GF-D8 (cell line): ENCODE measurements around the gene GTF3C1.
A peak's percentile ranks its signal among the peaks of the same experiment; 100 is the strongest.
"Not testable (repeated sequence)": the region's sequence is repeated elsewhere in the genome, so short reads cannot be mapped to it uniquely, and the experiment has no call there.

Experiments
- DNase-seq: peaks from one replicate; lab custom pipeline; 2025; lab: John Stamatoyannopoulos, UW

Gene GTF3C1

GRCh38 chr16:27445502-27446175 is 104.1 kb downstream of the GTF3C1 start:
- no peak for DNase-seq

- DNase-seq: no peak
Measured at GRCh38 chr16:27444470-27444869, 105.2 kb downstream of the GTF3C1 start.

- DNase-seq: no peak
Measured at GRCh38 chr16:27444015-27444414, 105.7 kb downstream of the GTF3C1 start.

GRCh38 chr16:27441998-27442397 is 107.7 kb downstream of the GTF3C1 start:
- no peak for DNase-seq

DNA sequence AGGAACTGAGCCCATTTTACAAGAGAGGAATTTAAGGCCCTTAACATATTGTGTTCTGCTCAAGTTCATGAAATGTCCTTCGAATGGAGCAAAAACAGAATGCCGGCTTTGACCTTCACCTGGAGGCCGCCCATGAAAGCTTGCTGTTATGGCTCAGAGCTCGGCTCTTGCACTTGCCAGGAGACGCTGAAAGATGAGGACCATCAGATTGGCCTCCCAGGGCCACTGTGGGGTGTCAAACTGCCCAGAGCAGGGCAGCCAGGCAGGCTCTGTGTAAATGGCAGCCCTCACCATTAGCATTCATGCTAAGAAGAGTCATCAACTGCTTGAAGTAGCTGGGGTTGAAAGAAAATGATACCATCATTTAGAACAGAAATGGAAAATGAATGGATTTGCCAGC is 108.4 kb downstream of the GTF3C1 start:
- DNase-seq: no peak

GRCh38 chr16:27439271-27440018 is 110.3 kb downstream of the GTF3C1 start:
- no peak for DNase-seq

- no peak for DNase-seq
Measured at GRCh38 chr16:27437946-27438345, 111.8 kb downstream of the GTF3C1 start.

GRCh38 chr16:27436921-27437650 is 112.6 kb downstream of the GTF3C1 start:
- DNase-seq: no peak

DNA sequence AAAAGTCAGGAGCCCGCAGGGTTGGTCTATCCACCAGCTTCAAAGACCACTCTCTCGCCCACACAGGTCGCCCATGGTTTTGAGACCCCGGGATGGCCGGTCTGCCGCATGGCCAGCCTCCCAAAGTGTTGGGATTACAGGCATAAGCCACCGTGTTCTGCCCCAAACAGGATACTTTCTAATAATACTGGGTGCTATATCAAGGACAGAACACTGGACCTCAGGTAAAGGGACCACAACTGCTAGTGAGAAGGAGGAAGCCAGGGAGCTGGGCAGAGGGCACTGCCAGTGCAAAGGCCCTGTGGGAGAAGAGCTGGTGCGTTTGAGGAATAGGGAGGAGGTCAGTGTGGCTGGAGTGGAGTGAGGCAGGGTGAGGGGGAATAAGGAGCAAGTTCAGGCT is 113.6 kb downstream of the GTF3C1 start:
- DNase-seq: no peak

GRCh38 chr16:27435146-27435545 is 114.6 kb downstream of the GTF3C1 start:
- not testable (repeated sequence) for DNase-seq

DNA sequence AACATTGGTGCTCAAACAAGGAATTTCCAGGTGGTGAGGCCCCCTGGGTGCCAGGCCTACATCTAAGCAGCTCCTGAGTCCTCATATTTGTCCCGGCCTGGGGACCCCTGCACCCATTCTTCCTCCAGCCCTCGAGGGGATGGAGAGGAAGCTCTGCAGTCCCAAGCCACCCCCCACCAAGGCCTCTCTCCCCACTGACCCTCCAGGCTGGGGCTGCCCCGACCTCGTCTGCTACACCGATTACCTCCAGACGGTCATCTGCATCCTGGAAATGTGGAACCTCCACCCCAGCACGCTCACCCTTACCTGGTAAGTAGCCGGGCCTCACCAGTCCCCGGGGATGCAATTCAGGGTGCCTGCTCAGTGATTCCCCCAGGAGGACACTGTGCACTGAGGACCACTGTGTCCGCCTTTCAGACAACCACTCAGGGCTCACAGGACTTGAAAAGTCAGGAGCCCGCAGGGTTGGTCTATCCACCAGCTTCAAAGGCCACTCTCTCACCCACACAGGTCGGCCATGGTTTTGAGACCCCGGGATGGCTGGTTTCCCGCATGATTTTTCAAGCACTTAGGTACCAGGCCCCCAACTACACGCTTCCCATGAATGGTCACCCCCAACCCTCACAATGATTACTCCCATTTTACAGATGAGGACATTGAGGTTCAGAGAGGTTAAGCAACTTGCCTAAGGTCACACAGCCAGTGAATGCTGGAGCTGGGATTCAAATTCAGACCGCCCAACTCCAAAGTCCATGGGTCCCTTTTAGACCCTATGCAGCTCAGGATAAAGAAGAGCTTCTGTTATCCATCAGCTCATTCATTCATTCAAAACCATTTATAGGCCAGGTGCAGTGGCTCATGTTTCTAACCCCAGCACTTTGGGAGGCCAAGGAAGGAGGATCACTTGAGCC is 115.3 kb downstream of the GTF3C1 start:
- no peak for DNase-seq

GRCh38 chr16:27433636-27434035 is 116.1 kb downstream of the GTF3C1 start:
- no peak for DNase-seq

DNA sequence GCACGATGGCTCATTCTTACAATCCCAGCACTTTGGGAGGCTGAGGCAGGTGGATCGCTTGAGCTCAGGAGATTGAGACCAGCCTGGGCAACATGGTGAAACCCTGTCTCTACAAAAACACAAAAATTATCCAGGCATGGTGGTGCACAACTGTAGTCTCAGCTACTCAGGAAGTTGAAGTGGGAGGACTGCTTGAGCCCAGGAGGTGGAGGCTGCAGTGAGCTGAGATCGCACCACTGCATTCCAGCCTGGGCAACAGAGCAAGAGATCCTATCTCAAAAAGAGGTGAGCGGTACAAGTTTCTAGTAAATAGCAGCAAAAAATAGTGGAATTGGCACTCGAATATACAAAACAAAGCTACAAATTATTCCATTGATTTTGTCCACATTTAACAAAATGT is 116.5 kb downstream of the GTF3C1 start:
- not testable (repeated sequence) for DNase-seq

DNA sequence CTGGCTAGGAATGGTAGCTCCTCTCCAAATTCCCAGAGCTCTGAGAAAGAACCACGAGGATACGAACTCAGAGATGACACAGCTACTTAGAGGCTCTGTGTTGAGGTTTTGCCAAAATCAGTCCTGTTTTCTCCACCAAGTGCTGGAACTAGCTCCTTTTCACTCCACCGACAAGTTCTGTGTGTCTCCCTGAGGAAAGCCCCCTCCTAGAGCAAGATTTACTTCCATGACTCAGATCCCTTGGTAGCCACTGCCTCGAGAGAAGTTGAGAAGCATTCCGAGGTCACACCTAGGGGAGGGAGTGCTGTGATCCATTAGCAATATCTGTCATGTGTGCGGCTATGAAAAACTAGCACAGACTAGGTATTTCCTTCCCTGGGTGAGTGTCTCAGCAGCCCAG is 117.2 kb downstream of the GTF3C1 start:
- no peak for DNase-seq

DNA sequence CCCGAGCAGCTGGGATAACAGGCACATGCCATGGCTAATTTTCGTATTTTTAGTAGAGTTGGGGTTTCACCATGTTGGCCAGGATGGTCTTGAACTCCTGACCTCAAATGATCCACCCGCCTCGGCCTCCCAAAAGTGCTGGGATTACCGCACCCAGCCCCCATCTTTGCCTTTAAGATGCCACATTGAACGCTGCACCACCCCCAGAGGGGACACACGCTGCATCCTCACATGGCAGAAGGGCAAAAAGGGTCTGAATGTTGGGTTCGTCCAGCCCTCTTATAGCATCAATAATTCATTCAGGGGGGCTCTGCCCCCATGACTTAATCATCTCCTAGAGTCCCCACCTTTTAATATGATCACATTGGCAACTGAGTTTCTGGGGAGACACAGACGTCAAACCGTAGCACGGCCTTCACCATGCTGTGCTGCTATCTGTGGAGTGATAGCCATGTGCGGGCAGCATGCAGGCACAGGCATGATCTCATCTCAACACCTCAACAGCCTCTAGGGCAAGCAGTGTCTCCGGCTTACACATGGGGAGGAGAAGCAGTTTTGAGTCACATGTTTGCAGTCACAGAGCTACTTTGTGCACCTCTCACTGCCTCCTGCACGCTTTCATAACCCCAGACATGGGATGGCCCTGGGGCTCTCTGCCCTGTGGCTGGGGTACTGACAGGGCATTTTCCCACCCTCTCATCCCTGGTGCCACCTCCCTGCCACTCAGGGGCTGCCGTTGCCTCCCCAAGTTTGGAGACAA is 117.8 kb downstream of the GTF3C1 start:
- no peak for DNase-seq

DNA sequence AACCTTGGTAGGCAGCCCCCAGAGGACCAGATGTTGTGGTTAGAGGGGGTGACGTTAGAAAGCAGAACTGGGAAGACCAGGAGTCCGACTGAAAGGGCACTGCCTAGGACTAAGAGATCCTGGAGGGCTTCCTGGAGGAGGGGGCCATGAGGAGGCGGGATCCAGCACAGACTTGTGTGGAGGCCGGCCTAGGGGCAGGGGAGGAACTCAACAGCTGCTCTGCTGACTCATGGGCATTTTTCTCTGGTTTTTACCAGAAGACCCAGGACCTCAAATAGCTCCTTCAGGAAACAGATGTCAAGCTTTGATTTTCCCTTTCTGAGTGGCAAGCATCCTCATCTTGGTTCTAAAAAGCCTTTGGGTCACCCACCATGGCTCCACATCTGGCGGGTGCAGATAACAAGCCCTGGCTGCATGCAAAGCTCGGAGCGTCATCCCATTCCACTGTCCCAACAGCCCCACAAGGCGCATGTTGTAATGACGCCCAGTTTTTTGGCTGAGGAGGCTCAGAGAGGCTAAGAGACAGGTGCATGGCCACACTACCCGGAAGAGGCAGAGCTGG is 118.7 kb downstream of the GTF3C1 start:
- DNase-seq: peak; percentile 85

DNA sequence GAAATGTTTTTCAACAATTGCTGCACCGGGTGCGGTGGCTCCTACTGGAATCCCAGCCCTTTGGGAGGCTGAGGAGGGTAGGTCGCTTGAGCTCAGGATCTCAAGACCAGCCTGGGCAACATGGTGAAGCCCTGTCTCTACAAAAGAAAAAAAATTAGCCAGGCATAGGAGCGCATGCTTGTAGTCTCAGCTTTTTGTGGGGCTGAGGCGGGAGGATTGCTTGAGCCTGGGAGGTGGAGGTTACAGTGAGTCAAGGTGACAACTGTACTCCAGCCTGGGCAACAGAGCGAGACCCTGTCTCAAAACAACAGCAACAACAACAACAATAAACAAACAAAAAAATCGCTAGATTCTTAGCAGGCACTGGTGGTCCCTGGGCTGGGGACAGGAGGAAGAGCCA is 119.2 kb downstream of the GTF3C1 start:
- no peak for DNase-seq

GRCh38 chr16:27429981-27430441 is 119.7 kb downstream of the GTF3C1 start:
- DNase-seq: no peak

DNA sequence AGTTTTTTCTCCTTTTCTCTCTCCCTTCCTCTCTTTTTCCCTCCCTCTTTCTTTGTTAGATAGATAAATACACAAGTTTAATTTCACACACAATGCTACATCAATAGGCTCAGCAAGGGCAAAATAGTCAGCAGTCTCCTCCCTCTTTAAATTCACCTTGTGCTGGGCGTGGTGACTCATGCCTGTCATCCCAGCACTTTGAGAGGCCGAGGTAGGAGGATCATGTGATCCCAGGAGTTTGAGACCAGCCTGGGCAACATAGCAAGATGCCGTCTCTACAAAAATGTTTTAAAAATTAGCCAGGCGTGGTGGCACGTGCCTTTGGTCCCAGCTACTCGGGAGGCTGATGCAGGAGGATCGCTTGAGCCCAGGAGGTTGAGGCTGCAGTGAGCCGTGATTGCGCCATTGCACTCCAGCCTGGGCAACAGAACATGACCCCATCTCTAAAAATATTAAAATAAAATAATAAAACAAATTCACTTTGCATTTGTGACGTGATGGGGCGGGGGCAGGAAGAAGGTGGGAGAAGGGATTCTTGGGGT is 120.3 kb downstream of the GTF3C1 start:
- DNase-seq: no peak

GRCh38 chr16:27428026-27428785 is 121.5 kb downstream of the GTF3C1 start:
- DNase-seq: no peak
